ENCODE data around the gene KLRG1. TPM values are rescaled to one million over a fixed set of nuclear protein-coding genes. Genes with fewer than 3 reads are reported as not detected.
A peak's percentile ranks its signal among the peaks of the same experiment; 100 is the strongest.

Gene KLRG1
- 10 to 100 TPM; 15.7 to 35.9 (median 30.3) TPM for total RNA-seq
- 1 to 10 TPM; 2.0 to 5.1 (median 3.7) TPM for polyA plus RNA-seq
- long read RNA-seq, donor 1 = 0 reads
- long read RNA-seq, donor 2, partial matches to known transcripts = 0 of 2 reads
- long read RNA-seq, donor 2, other reads (novel, unspliced or antisense) = 0 of 2 reads

- H3K27me3 ChIP-seq (replicated peaks in 1 of 7) = no peaks in the 10 kb centered on the region
- no peaks in the 10 kb centered on the region for H3K36me3 ChIP-seq
- 19 to 34% (median 30%) methylated on average over 2 of the region's 2 CpGs for WGBS, 5 donors
- no peak for TF ChIP-seq CTCF (IDR thresholded peaks at IDR 0.05 in 8 of 11, conservative IDR thresholded peaks at IDR 0.05 in 3 of 11)
- no peak for TF ChIP-seq POLR2AphosphoS5 (IDR thresholded peaks at IDR 0.05)
- no peak for TF ChIP-seq POLR2A (IDR thresholded peaks at IDR 0.05)
- H3K4me3 ChIP-seq = peak within 1 kb of the TSS in 4 of 8 donors; percentile 5 to 61 (median 26)
- DNase-seq = no peak
- intact Hi-C loops (cut with DNase I; ENCODE audit: low total_unique reads) = no loop called here
- H3K9me3 ChIP-seq = no peaks in the 10 kb centered on the region
- H3K27ac ChIP-seq = peak within 1 kb of the TSS; percentile 10 to 77 (median 48)
- H3K4me1 ChIP-seq = peaks cover 4 to 67% (median 39%) of the 10 kb centered on the region in 6 donors
Measured at GRCh38 chr12:8989413-8989812, at the start of gene KLRG1. Gene KLRG1, plus strand, starts transcription at chr12:8989546. Its CDS starts 90 bp downstream, at chr12:8989636.

- Histone ChIP-seq H3K36me3 (peaks cover 10 to 82% (median 65%) of the 10 kb centered on the region in 6 donors), H3K9me3 (no peaks in the 10 kb centered on the region), H3K27ac (no peak overlapping the region), H3K27me3 (replicated peaks in 1 of 7) (no peaks in the 10 kb centered on the region), H3K4me1 (peaks cover 3 to 14% (median 4%) of the 10 kb centered on the region in 6 donors), H3K4me3 (no peak overlapping the region)
- WGBS, 5 donors = 71 to 84% (median 77%) methylated on average over 5 of the region's 5 CpGs
- DNase-seq = no peak
- intact Hi-C loops (cut with DNase I; ENCODE audit: low total_unique reads) = no loop called here
- TF ChIP-seq CTCF (IDR thresholded peaks at IDR 0.05 in 8 of 11, conservative IDR thresholded peaks at IDR 0.05 in 3 of 11) (no peak), POLR2A (IDR thresholded peaks at IDR 0.05) (no peak), POLR2AphosphoS5 (IDR thresholded peaks at IDR 0.05) (no peak)
Measured at GRCh38 chr12:8941691-8942478, 47.5 kb upstream of the KLRG1 start.

- Histone ChIP-seq H3K4me3 (no peak overlapping the region), H3K9me3 (no peaks in the 10 kb centered on the region), H3K36me3 (peaks cover 10 to 65% (median 54%) of the 10 kb centered on the region in 6 donors), H3K27me3 (replicated peaks in 1 of 7) (no peaks in the 10 kb centered on the region), H3K4me1 (peaks cover 18 to 32% (median 22%) of the 10 kb centered on the region in 6 donors), H3K27ac (no peak overlapping the region)
- TF ChIP-seq CTCF (IDR thresholded peaks at IDR 0.05 in 8 of 11, conservative IDR thresholded peaks at IDR 0.05 in 3 of 11) = no peak
- TF ChIP-seq POLR2A (IDR thresholded peaks at IDR 0.05) = no peak
- TF ChIP-seq POLR2AphosphoS5 (IDR thresholded peaks at IDR 0.05) = no peak
- DNase-seq = no peak
- intact Hi-C loops (cut with DNase I; ENCODE audit: low total_unique reads) = no loop called here
- WGBS, 5 donors = 91 to 96% (median 93%) methylated on average over 10 of the region's 10 CpGs
Measured at GRCh38 chr12:8943565-8944186, 45.7 kb upstream of the KLRG1 start.

- 61 to 80% (median 69%) methylated on average over 1 of the region's 1 CpG for WGBS, 5 donors
- Histone ChIP-seq H3K36me3 (peaks cover 5 to 52% (median 45%) of the 10 kb centered on the region in 6 donors), H3K4me3 (peak overlapping the region in 1 of 8 donors; percentile 6), H3K4me1 (peaks cover 18 to 52% (median 37%) of the 10 kb centered on the region in 6 donors), H3K9me3 (no peaks in the 10 kb centered on the region), H3K27me3 (replicated peaks in 1 of 7) (no peaks in the 10 kb centered on the region), H3K27ac (peak overlapping the region in 1 of 8 donors; percentile 98)
- DNase-seq = no peak
- no peak for TF ChIP-seq POLR2AphosphoS5 (IDR thresholded peaks at IDR 0.05)
- intact Hi-C loops (cut with DNase I; ENCODE audit: low total_unique reads) = no loop called here
Measured at GRCh38 chr12:8946733-8947132, 42.6 kb upstream of the KLRG1 start.
